Pons (tissue), 1 donor: Measurements from ENCODE around the gene TRIO.
"Not testable (repeated sequence)": the region's sequence is repeated elsewhere in the genome, so short reads cannot be mapped to it uniquely, and the experiment has no call there.

Experiments
- DNase-seq: peaks from one replicate; pipeline ENCODE4 v3.0.0-alpha.2; 2016; ENCODE audit warnings: low spot score

Gene TRIO

DNA sequence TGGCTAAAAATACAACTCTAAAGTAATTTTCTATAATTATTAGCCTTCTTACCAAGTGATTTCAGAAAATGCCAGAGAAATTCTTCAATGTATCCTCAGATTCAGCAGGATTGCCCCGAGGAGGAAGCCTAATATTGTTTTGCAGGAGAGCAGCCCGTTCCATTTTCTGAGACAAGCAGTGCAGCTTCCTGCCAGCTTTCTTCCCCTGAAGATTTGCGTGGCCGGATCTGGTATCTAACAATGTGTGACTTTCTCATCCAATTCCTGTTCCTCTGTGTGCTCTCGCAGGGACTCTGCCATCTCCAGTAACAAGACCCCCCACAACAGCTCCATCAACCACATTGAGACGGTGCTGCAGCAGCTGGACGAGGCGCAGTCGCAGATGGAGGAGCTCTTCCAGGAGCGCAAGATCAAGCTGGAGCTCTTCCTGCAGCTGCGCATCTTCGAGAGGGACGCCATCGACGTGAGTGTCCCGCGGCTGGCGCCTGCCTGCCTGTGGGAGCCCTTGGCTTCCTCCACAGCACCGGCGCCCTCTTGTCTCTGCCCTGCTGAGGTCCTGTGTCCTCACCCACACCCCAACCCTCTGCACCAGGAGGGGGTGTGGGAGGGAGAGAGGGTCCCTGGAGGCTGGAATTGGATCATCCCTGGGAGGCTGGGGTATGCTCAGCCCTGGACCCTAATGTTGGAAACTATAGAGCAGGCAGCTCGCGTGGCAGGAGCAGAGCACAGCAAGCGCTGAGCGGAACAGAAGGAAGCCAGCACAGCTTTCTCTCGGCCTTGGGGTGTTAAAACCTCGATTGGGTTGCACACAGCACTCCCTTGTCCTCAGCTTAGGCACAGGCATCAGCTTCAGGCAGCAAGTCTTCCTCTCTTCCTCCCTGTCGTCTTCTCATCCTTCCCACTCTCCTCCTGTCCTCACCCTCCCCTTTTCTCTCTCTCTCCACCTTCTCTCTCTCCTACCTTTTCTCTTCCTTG is 216.2 kb downstream of the TRIO start:
- DNase-seq, result no peak

DNA sequence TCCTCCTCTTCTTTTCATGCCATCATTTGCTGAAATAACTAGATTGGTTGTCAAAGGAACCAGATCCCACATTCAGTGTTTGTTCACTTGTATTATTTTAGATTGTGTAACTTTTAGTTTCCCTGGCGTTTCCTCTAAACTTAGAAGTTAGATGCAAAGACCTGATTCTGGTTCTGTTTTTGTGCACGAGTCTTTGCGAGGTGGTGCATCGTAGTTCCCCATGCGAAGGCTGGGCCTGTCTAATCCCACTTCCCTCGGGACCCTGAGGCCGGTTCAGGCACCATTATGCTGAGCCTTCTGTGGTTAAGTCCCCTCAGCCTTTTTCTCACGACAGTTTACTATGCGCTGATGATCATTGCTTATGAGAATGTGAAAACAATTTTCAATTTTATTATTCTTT is 219.3 kb downstream of the TRIO start:
- no peak for DNase-seq

DNA sequence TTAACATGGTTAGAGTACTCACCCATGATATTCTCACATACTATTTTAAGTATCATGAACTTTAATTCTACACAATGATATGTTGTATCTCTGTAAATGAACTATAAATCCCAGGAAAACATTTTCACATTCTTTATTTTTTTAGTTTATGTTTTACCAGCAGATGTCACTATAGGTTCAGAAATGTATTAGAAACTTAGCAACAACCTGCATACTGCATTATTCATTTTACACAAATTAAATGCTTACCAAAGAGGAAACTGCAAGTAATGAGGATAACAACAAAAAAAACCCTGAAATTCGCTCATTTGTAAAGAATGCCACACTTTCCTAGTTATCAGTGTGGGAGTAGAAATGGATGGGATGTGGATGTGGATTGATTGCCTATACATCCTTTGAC is 221.0 kb downstream of the TRIO start:
- peak; percentile 43 for DNase-seq

DNA sequence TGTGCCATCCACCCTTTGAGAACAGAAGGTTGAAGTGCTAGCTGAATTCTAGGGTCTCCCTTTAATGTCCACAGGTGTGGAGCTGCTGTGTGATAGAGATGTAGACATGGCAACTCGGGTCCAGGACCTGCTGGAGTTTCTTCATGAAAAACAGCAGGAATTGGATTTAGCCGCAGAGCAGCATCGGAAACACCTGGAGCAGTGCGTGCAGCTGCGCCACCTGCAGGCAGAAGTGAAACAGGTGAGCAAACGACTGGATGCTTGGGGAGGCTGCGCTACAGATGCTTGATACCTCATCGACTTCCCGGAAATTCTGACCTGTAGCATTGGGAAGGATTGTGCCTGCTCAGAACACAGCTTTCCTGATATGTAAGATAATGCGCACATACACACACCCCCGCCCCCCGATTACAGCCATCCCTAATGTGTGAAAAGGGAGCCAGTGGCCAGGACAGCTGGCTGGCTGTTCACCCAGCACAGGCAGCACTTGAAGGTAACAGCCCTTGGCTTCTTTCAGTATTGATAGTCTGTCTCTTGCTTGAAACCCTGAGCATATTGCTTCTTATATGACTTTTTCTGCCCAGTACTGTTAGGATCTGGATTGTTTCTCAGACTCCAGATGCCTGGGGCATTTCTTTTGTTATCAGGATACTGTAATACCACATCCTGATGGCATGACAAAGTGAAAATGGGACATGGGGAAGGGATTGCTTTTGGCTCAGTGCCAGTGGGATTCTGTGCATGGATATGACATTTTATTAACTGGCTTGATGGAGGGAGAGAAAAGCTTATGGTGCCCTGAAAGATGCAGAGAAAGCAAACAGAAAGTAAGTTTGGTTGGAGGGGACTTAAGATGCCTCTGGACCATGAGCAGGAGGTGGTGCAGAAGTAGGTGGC is 221.7 kb downstream of the TRIO start:
- DNase-seq, result no peak

DNA sequence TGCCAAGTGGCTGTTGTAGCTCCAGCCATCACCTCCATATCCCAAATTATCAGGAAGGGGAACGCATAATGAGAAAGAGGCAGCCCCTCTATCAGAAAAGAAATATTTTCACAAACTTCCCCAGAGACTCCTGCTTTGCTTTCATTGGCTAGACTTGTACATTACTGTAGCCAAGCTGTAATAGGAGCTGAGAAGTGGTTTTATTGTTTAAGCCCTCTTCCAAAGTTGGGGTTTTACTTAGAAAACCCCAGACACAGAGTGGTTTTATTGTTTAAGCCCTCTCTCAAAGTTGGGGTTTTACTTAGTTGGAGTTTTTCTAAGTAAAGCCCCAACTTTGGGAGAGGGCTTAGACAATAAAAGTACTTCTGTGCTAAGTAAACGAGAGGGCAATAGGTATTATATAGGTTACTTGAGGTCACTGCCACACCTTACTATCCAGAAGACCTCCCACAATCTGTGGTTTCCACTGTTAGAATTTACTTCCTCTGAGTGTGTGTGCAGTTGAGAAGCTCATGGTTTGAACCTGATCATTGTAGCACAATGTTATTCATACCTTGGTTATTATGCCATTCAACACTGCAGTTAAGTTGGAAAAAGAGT is 222.8 kb downstream of the TRIO start:
- no peak for DNase-seq

DNA sequence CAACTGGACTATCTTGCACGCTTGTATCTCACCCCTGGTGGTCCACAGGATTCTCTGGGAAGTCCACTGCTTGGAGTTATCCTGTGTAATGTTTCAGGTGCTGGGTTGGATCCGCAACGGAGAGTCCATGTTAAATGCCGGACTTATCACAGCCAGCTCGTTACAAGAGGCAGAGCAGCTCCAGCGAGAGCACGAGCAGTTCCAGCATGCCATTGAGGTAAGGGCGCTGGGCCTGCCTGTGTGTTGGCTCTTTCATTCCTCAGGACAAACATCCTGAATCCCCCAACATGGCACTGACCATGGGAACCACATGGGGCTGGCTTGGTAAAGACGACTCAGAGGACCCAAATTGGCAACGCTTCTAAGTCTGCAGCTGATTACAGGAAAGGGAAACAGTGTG is 223.6 kb downstream of the TRIO start:
- DNase-seq, result no peak

DNA sequence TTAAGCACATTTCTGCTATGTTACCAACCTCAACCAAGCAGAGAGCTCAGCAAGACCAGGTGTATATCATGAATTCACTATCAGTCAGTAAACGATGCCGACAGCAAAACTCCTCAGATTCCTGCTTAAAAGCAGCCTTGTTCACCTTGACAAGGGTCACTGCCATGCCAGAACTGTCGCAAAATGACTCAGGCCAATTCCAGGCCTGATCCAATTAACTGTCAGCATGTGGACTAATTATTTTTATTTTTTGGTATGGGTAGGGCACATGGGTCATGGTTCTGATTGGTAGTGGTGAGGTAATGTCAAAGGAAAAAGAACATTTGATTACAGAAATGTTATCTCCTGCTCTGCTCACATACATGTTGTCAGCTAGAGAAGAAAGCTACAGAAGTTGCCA is 224.2 kb downstream of the TRIO start:
- DNase-seq, result no peak

DNA sequence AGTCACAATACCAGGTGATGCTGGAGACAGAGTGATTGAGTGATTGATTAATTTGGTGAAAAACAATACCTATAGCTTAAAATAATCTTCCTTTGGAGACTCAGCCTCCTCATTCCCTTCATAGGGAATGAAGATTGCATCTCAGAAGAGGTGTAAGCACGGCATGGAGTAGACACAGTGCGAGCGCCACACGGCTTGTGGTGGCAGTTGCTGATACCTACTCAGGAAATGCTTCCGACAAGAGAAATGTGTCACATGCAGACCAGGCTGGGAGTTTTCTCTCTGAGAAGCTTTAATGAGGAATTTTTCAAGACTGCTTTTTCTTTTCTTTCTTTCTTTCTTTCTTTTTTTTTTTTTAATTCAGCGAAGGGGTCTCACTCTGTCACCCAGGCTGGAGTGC is 226.6 kb downstream of the TRIO start:
- DNase-seq, result no peak

DNA sequence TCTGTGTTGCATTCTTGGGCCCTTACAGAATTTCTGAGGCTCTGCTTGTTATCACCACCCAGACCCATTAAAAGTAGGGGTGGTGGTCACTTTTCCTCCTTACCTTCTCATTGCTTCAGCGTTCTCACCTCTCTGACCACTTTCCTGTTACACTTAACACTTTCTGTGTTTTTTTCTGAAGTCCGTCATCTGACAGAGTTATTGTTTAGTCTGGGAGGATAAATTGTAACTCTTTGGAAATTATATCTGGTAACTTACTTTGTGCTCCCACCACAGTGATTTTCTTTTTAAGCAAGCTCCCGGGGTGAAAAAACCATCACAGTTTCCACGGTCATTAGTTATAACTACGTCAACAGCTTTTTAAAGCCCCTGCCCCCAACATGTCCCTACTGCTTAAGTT is 227.2 kb downstream of the TRIO start:
- no peak for DNase-seq

DNA sequence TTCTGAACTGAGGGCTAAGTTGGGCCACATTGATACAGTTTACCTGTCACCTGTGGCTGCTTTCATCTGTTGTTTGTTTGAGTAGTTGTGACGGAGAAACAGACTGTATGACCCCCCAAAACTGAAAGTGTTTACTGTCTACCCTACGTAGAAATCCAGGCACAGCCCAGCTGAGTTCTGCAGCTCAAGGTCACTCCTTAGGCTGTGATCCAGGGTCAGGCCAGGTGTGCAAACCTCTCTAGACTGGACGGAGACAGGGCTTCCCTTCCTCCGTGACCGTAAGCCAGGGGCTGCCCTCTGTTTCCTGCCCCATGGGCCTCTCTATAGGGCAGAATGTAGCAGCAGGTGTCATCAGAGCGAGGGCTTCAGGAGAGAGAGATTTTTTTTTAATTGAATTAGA is 230.5 kb downstream of the TRIO start:
- DNase-seq, result no peak

DNA sequence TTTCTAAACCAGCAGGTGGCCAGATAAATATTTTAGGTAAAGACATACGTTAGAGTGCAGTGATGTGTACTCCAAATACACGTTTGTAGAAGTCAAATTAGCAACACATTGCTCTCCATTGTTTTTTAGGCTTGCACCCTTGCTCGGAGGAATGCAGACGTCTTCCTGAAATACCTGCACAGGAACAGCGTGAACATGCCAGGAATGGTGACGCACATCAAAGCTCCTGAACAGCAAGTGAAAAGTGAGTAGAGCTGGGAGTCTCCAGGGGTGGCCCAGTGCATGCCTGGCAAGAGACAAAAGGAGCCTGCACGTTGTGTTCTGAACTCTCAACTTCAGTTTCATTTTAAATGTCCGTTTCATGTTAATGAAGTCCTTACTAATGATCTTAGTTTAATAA is 231.0 kb downstream of the TRIO start:
- no peak for DNase-seq

DNA sequence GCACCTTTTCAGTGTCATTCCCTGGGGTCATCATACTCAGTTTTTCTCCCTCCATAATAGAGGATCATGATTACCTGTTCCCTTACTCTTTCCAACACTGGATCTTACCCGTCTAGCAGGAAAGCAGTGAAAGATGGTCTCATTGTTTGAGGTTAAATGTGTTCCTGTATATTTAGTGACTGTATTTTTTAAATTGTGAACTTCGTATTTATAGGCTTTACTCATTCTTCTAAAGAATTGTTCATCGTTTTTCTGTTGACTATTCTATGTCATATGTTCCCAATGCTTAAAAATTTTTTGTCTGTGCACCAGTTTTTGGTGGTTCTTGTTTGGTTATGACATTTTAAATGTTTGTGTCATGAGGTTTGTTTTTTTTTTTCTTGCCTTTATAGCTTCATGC is 233.6 kb downstream of the TRIO start:
- DNase-seq, result no peak

DNA sequence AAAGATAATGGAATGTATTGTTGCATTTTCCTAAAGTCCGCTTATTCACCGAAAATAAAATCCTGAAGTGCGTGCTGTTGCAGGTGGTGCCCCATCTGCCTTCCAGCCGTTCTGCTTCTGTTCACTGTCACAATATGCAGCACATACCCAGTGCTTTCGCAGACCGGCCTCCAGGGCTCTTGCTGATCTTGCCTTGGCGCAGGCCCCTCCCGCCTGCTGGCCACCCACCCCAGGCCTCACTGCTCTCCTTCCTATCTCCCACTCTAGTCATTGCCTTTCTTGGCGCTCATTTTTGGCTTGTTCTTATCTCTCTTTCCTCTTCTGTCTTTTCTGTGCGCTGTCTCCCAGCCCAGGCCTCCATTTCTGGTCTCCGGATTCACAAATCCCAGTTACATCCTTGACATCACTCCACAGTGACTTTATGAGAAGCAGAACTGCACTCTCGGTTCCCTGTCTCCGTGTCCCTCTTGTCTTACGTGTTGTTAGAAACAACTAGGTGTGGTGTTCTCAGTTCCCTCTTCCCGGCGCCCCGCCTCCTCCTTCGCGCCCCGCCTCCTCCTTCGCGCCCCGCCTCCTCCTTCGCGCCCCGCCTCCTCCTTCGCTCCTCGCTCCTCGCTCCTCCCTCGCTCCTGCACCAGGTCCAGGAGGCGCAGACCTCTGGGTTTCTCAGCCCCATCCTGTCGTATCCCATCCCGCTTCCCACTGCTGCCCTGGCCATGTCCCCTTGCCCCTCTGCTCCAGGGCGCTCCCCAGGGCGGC is 236.8 kb downstream of the TRIO start:
- DNase-seq, result no peak

DNA sequence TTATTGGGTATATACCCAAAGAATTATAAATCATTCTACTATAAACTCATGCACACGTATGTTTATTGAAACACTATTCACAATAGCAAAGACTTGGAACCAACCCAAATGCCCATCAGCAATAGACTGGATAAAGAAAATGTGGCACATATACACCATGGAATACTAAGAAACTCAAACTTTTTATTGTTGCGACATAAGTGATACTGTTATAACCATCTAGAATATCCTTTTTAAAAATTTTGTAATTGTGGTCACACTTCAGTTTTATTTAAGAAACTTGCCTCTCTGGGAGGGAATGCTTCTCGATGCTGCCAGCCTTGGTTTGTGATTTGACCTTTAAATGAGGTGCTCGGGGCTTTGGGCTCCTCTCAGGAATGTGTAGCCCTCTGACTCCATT is 237.6 kb downstream of the TRIO start:
- no peak for DNase-seq

DNA sequence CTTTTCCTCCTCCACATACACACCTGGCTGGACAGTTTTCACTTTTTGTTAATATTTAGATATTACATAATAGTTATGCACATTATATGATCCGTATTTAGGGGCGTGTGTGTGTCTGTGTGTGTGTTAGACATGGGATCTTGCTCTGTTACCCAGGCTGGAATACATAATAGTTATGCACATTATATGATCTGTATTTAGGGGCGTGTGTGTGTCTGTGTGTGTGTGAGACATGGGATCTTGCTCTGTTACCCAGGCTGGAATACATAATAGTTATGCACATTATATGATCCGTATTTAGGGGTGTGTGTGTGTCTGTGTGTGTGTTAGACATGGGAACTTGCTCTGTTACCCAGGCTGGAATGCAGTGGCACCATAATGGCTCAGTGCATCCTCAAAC is 239.5 kb downstream of the TRIO start:
- no peak for DNase-seq

DNA sequence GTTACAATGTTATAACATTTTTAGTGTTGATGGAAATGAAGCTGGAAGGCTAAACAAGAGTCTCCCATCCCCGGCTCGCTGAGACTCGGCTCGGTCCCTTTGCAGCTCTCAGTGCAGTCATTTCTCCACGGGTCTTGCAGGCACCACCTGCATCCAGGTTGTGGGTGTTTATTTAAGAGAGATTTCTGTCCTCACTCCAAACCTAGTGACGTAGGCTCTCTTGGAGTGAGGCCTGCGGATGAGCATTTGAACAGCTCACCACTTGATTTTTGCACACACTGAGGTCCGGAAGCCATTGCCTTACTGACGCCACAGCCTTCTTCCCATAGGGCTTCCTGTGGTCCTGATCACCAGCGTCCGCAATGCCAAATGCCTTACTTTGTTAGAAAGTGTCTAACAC is 240.8 kb downstream of the TRIO start:
- DNase-seq, result no peak

DNA sequence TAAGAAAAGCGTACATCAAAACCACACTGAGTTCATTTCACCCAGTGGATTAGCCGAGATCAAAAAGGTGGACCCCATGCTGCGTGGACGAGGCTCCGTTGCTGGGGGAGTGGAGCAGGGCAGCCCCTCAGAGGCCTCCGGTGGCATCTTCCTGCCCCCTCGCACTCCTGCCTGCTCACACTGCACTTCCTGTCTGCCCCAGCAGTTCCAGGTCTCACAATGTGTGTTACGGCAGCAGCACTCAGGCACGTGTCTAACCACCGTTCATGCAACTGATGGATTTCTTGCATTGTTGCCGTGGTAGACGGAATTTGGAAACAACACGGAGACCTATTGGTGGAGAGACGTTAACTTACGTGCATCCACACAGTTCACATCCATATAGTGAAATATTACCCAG is 241.9 kb downstream of the TRIO start:
- DNase-seq, result no peak

DNA sequence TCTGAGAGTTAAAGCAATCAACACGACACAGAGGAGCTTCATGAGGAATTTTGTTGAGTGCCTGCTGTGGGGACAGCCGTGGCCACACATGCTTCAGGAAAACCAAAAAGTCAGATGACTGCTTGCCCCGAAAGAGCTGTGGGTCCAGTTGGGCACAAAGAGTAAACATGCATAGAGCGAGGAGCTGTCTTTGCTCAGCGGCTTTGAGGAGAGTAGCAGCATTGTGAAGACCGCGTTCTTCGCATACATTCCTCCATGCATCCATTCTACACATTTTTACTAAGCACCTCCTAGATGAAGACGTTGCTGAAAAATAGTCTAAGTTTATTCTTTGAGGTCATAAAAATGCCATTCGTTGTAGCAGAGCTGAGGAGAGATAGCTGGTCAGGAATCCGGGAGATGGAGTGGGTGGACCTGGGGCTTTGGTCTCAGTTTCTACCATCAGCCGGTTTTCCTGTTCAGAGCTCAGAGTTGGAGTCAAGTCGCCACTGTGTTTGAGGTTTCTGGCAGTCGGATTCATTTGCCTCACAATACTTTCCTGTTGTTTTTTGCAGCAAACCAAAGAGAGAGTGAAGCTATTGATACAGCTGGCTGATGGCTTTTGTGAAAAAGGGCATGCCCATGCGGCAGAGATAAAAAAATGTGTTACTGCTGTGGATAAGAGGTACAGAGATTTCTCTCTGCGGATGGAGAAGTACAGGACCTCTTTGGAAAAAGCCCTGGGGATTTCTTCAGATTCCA is 243.9 kb downstream of the TRIO start:
- DNase-seq, result peak; percentile 80

DNA sequence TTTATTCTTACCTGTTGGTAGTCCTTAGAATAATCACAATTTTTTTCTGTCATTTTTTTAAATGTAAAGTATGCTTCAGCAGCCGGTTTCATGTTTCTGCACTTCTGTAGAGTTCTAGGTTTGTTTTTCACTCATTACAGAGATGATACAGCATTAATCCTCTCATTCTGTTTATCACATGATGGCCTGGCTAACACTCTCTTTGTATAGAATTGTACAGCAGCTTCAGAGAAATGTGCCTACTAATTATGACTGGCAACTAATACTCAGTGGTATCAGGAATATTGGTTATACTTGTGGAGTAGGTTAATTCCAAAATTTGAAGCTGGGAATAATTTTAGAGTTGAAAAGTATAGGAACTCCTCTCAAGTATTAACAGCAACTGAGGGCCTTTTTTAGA is 245.6 kb downstream of the TRIO start:
- DNase-seq, result no peak

DNA sequence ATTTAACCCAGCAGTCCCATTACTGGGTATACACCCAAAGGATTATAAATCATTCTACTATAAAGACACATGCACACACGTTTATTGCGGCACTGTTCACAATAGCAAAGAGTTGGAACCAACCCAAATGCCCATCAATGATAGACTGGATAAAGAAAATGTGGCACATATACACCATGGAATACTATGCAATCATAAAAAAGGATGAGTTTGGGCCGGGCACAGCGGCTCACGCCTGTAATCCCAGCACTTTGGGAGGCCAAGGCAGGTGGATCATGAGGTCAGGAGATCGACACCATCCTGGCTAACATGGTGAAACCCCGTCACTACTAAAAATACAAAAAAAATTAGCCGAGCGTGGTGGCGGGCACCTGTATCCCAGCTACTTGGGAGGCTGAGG is 249.4 kb downstream of the TRIO start:
- DNase-seq, result not testable (repeated sequence)

DNA sequence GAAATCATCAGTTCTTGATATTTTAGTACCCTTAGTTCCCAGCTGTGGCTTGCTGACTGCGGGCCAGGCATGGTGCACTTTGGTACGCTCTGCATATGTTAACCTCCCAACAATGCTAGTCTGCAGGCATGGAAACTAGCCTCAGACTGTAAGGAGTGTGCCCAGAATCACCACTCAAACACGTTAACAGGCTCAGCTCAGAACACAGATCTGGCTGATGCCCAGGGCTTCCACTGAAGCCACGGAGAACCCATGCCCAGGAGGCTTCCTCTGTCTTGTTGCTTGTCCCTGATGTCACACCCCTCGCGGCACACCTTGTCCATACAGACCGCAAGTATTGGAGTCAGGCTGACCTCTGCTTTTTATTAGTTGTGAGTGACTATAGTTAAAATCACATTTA is 251.2 kb downstream of the TRIO start:
- DNase-seq, result no peak
